HG02678 (cell line): ENCODE data around the gene IKBKE.
A peak's percentile ranks its signal among the peaks of the same experiment; 100 is the strongest.

Experiments used
- ATAC-seq: cut with Tn5 transposase; IDR thresholded peaks from one replicate; pipeline ENCODE4 v1.9.1; 2021; ENCODE audit warnings: mild to moderate bottlenecking, moderate library complexity; ENCODE audit not compliant: unreplicated experiment

IKBKE gene

DNA sequence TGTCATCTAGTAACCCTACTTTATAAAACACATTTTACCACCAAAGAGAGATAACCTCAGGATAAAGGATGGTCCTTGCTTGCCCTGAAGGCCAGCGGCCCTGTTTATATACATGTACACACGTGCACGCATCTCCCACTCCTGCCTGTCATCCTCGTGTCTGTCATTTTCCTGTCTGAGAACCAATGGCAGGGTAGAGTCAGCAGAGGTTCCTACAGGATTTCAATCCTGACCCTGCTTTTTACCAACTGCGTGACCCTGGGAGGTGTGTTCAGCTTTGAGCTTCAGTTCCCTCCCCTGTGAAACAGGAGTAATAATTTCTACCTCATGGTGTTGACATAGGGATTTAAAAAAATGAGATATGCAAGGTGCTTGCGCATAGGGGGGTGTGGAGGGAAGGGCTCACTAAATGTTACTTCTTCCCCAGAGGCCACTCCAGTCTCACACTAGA lies 24.8 kb downstream of the IKBKE start:
- no peak for ATAC-seq

DNA sequence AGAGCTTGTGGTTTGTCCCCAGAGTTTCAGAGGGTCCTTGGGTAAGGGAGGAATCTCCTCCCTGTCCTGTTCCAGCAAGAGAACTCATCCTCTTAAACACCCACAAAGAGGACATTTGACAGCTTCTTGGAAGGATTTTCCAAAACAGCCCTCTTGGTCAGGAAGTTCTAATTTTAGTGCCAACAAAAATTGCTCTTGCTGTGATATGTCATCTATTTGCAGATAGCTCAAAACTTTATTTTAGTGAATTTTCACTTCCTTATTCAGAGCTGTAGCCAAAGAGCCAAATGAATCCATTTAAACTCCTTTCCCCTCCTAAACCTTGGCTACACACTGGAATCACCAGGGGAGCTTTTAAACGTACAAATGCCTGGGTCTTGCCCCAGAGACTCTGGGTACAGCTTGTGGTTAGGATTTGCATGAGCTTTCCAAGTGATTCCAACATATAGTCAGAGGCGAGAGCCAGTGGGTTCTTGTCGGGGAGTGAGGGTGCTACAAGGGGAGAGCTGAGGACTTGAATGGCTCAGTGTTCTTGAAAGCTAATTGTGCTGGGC lies 25.3 kb downstream of the IKBKE start:
- ATAC-seq: peak; percentile 17

DNA sequence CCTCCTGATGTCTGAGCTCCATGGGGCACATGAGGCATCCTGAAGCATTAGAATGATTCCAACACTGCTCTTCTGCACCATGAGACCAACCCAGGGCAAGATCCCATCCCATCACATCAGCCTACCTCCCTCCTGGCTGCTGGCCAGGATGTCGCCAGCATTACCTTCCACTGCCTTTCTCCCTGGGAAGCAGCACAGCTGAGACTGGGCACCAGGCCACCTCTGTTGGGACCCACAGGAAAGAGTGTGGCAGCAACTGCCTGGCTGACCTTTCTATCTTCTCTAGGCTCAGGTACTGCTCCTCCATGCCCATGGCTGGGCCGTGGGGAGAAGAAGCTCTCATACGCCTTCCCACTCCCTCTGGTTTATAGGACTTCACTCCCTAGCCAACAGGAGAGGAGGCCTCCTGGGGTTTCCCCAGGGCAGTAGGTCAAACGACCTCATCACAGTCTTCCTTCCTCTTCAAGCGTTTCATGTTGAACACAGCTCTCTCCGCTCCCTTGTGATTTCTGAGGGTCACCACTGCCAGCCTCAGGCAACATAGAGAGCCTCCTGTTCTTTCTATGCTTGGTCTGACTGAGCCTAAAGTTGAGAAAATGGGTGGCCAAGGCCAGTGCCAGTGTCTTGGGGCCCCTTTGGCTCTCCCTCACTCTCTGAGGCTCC lies 26.0 kb downstream of the IKBKE start:
- peak; percentile 64 for ATAC-seq

DNA sequence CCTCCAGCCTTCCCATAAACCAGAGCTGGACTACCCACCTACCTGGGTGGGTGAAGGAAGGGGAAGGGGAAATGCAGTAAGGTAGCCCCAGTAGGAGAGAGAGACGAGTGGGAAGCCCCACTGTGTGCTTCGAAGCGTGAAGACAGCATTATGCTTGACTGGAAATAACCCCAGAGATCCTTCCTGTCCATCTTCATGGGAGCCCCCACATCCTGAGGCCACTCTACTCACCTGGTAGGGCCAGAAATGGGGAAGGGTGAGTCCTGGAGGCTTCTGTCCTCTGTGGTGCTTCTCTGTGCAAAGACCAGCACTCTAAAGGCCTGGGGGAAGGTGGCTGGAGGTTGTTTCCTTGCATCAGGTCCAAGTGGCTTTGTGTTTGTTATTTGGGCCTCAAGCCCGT lies 27.1 kb downstream of the IKBKE start:
- no peak for ATAC-seq

DNA sequence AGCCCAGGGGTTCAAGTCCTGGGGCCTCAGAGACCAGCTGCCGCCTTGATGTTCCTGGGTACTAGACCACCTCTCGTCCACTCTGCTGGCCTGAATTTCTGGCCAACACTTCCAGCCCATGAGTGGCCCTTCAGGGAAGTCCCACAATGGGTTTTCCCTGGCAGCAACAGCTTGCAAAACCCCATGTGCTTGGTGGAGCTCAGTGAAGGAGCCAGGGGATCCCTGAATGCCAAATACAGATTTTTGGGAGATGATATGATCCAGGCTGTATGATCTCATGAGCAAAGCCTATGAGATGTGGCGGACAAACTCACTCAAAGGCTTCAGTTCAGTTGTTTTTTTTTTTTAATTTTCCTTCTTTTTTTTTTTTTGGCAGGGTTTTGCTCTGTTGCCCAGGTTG lies 27.5 kb downstream of the IKBKE start:
- ATAC-seq: no peak

DNA sequence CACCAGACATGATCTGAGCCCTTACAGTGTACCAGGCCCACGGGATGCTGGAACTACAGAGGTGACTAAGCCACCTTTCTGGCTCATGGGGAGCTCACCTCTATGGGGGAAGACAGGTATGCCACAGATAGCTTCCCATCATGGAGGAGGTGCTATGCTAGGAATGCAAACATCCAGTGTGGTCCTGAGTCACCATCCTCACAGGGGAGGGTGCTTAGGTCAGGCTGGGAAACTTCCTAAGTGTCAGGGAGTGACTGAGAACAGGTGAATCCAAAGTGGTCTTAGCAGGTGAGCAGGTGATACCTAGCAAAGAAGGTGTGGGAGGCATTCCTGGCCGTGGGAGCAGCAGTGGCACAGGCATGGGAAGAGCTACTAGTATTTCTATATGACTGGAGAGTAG lies 28.4 kb downstream of the IKBKE start:
- no peak for ATAC-seq

DNA sequence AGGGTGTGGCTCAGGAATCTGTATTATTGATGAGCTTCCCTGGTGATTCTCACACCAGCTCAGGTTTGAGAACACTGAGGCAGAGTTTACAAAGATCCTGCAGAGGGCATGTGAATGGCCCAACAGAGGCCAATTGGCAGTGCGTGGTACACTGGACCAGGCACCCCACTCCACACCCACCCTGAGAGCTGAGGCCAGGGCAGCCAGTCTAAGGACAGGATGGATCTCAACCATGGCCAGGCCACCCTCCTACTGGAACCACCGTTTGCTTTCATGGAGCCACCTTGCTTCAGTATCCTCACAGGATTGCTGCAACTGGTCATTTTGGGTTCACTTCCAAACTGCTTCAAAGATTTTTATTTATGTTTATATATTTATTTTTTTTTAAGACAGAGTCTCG lies 29.8 kb downstream of the IKBKE start:
- no peak for ATAC-seq

DNA sequence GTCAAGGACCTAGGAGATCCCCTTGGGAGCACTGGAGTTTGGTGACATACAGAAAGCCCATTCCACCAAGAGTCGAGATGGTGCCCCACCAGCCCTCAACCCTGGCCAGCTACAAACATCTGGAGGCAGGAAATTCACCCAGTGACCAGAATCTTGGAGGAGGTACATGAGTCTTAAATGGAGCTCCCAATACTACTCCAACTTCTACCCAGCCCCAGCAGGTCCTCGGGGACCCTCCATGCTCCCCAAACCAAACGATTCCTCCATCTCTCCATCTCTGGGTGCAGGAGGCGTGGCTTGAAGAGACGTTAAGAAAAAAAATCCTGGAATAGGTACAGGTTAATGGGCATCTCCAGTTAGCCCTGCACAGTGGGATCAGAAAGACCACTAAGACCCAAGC lies 31.6 kb downstream of the IKBKE start:
- no peak for ATAC-seq

DNA sequence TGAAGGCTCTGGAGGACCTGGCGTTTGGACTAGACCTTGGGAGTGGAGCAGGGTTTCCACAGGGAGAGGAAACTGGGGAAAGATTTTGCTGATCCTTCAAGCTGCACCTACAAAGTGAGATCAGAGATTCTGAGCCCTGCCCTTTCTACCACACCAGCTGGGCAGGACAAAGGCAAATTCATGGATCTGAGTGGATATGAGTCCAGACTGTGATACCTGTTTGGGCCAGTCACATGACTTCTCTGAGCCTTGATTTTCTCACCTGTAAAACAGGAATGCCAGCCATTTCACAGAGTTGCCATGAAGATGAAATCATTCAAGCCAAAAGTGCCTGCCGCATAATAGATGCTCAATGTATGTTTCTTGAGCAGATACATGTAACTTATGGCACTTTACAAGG lies 32.1 kb downstream of the IKBKE start:
- ATAC-seq: no peak

DNA sequence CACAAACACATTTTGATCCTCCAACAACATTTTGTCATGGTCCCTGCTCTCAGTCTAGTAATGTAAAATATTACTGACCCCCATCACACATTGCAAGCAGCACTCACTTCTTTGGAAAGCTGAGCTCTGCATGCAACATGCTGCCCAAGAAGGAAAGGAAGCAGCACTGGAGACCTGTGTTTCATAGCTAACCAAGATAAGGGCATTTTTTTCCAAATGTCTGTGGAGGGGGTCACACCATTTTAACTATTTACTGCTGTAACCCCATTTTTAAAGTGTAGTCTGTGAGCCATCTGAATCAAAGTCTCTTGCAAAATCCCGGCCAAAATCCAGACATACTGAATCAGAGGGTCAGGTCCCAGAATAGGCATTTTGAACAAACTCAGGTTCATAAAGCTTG lies 32.5 kb downstream of the IKBKE start:
- ATAC-seq: no peak

DNA sequence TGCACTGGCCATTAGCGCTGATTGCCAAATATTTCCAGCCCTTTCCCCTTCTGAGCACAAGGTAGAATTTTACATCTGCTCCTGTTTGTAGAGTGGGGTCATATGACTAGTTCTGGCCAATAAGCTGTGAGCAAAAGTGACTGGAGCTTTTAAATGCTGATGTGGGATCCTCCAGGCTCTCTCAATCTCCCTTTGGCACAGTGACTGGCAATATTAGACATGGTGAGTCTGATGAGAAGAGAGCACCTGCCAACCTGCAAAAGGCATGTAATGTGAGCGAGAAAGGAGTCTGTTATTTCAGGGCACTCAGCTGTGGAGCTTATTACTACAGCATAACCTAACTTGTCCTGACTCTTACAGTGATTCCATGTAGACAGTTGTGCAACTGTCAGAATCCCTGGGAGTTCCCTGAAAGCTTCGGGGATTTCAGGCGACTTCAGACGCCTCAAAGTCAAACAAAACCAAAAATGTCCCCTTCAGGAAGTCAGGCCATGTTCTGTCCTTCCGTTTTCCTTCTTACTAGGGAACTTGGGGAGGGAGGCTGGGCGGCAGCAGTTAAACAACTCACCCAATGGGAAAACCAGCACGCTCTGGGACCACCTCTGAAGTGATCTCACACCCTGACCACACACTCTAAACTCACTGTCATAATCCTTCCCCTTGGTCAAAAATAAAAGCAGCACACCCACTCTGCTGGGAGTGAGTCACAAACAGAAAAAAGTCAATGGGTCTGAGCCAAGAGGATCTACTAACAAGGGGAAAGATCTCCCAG lies 33.5 kb downstream of the IKBKE start:
- peak; percentile 63 for ATAC-seq

DNA sequence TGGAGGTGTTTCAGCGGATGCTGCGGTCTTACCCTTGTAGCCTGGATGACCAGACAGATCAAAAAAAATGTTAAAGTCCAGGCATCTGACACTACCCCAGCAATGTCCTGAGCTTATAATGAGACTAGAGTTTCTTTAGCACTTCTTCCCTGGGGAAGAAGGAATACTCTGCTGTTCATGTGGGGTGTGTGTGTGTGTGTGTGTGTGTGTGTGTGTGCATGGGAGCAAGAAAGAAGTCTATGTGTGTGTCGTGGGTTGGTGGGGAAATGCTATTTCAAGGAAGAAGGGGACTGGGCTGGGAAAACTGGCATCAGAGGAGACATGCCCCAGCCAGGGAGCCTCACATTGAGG lies 34.1 kb downstream of the IKBKE start:
- no peak for ATAC-seq

DNA sequence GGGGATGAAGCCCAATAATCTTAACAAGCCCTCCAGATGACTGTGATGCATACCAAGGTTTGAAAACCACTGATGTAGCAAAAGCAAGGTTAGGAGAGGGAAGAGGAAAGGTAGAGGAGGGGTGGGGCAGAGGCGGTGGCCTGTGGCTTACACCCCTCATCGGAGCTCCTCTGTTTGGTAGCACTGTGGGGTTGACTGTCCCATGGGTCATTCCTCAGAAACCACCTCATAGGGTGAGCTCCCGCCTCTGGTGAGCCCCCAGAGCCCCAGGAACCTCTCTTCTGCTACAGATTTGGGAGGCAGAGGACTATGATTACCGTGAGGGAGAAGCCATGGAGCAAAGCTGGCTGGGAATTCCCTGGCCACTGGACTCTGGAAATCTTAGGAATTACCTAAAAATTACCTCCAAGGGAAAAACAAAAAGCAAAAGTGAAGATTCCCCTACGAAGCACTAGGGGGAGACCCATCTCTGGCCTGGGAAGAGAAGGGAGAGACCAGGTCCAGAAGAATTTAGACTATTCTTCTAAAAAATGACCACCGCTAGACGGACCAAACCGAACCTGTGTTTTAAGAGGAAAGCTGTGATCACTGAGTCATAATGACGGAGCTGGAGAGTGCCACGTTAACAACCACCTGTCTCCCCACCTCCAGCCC lies 35.6 kb downstream of the IKBKE start:
- ATAC-seq: no peak

DNA sequence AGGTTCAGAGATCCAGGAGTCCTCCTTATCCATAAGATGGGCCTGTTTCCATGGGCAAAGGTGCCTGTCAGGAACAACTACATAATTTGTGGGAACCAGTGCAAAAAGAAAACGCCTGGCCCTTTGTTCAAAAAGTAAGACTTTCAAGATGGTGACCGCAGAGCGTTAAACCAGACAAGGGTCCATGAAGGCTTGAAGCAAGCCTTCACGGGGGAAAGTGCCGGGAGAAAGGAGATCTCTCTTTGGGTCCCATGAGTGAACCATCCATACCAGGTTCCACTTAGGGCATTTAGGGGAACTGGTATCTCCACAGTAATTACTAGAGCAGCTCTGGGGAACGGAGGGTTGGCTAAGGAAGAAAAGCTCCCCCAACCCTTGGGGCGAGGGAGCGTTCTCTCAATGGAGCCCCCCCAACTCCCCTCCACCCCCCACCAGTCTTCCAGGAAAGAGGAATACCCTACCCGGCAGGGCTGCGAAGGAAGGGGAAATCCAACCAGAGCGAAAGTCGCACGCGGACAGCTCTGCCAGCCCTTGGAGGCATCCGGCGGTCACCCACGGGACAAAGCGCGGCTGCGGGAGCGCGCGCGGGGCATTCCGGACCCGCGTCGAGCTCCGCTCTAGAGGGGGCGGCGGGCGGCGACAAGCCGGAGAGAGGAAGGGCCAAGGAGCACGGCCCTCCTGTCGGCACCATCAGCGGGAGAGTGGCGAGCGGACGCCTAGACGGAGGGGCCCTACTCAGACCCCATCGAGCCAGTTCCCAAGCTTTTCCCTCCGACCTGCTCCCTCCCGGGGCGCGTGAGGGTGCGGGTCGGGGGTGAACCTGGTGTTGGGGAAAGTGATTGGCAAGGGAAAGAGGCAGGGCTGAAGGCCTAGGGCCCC lies 36.4 kb downstream of the IKBKE start:
- peak; percentile 15 for ATAC-seq

DNA sequence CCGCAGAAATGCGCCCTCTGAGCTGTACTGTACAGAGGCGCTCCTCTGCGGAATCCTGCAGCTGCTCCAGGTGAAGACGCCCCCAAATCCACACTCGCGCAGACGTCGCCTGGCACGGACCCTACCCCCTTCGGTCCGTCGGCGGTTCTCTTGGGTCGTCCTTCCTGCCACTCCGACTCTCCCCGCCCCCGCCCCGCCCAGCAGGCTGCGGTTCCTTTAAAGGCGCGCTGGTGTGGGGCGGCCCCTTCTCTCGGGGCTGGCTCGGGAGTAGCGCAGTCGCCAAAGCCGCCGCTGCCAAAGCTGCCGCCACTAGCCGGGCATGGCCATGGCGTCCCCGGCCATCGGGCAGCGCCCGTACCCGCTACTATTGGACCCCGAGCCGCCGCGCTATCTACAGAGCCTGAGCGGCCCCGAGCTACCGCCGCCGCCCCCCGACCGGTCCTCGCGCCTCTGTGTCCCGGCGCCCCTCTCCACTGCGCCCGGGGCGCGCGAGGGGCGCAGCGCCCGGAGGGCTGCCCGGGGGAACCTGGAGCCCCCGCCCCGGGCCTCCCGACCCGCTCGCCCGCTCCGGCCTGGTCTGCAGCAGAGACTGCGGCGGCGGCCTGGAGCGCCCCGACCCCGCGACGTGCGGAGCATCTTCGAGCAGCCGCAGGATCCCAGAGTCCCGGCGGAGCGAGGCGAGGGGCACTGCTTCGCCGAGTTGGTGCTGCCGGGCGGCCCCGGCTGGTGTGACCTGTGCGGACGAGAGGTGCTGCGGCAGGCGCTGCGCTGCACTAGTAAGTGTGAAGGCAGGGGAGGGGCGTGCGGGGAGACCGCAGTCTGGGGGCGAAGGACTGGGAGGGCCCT lies 37.2 kb downstream of the IKBKE start, which contains the start of gene RASSF5:
RASSF5 (plus strand) TSS at position 248 of the 846 bp plus-strand sequence; CDS start at position 320, 72 bp downstream.
- peak; percentile 60 for ATAC-seq

DNA sequence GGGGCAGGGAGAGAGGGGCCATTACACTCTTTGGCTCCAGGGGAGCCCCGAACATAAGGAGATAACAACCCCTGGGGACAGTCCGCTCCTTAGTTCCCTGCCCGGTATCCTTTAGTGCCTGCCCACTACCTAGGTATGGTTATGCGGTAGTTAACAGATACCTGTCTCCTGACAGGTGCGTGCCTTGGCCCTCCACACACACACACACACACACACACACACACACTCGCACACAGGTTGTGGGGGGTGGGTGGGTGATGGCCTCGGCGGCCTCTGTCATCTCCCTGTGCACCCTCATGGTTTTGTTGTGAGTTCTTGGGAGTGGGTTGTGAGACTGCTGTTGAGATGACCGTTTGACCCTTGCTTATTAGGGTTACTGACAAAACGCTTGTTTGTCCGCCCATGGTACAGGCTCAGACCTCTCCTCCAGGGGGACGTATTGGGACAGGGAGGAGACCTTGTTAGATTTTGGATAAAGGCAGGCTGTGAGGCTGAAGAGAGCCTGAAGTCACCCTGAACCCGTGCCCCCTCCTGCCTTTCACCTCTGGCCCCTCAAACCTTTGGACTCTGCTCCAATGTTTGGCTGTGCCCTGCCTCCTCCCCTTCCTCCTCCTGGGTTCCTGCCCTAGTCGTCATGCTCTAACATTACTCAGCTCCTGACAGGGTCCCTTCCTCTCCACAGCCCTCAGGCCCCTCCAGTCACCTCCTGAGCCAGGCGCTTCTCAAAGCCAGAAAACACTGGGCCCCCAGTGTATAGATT lies 38.0 kb downstream of the IKBKE start:
- no peak for ATAC-seq

DNA sequence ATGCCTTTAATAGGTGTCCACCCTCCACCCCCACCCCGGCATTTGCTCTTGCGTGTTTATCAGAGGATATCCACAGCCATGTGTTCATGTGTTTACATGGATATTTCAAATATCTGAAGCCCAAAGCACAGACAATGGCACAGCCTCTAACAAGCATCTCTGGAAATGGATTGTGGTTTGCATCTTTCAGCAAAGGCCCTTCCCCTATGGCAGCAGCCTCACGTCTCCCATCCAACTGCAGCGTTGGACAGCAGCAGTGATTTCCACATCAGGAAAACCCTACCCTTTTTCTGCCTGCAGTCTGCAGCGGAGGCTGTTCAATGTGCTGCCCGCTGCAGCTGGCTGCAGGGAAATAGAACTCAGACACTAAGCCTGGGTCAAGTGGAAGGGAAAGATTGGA lies 38.7 kb downstream of the IKBKE start:
- ATAC-seq: no peak

DNA sequence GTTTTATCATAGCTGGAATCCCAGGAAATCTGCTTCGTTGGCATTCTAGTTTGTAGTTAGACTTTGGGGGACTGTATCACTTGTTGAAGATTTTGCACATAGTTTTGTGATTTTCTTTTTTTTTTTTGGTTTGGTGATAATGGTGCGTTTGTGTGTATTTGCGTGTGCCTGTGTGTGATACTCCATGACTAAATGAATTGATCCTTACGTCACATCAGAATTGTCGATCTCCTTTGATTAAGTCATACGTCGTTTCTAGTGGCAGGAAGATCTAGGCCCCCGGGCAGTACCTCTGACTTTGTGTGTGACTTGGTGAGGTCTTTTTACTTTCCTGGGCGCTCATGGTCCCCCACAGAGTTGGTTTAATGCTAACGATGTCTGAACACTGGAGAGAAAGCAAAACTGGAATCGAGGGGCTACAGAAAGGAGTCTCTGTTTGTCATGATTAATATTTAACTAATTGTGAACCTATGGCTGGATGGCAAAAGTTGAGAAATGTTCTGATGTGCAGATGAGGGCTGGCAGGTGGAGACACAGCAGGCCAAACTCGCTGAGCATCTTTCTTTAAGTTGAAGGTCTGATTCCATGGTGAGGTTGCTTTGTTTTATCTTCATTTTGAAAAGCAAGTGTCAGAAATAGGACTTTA lies 39.5 kb downstream of the IKBKE start:
- ATAC-seq: no peak

DNA sequence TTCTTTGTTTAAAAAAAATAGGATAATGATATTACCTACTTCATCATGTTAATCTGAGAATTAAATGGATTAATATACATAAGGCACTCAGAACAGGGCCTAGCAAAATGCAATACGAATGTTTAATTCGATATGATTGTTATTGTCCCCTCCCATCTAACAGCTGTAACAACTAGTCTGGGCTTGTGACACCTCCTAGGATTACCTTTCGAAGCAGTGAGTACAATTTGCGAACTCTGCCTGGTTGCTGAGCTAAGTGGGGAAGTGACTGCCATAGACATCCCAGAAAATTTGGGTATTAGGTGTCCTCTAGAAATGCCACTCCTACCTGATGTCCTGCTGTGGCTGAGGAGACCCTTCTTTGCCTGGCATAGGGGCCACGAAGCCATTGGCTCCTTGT lies 40.1 kb downstream of the IKBKE start:
- no peak for ATAC-seq
